ENCODE measurements around the gene OTULIN.

DNA sequence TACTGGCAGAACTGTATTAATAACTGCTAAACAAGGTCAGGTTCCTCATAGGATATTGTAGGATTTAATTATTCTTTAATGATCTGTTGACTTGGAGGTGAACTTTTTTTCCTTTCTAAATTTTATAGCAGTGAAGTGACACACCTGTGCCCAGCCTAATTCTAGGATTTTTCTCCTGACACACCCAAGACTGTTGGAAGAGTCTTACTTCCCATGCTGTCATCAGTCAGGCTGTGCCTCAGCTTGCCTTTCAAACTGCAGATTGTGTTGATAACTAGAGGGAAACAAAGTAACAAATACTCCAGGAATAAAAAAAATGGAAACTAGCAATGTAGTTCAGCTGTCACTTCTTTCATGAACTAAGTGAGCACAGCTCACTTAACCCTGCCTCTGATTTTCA is 22.0 kb downstream of the OTULIN start:
- TF ChIP-seq, protein P1, sequence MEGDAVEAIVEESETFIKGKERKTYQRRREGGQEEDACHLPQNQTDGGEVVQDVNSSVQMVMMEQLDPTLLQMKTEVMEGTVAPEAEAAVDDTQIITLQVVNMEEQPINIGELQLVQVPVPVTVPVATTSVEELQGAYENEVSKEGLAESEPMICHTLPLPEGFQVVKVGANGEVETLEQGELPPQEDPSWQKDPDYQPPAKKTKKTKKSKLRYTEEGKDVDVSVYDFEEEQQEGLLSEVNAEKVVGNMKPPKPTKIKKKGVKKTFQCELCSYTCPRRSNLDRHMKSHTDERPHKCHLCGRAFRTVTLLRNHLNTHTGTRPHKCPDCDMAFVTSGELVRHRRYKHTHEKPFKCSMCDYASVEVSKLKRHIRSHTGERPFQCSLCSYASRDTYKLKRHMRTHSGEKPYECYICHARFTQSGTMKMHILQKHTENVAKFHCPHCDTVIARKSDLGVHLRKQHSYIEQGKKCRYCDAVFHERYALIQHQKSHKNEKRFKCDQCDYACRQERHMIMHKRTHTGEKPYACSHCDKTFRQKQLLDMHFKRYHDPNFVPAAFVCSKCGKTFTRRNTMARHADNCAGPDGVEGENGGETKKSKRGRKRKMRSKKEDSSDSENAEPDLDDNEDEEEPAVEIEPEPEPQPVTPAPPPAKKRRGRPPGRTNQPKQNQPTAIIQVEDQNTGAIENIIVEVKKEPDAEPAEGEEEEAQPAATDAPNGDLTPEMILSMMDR (IDR thresholded peaks at IDR 0.05; ENCODE audit: low read depth, low read length, missing input control) = no peak
- TF ChIP-seq, protein P2, sequence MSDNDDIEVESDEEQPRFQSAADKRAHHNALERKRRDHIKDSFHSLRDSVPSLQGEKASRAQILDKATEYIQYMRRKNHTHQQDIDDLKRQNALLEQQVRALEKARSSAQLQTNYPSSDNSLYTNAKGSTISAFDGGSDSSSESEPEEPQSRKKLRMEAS (IDR thresholded peaks at IDR 0.05) = no peak
- TF ChIP-seq, protein P3, sequence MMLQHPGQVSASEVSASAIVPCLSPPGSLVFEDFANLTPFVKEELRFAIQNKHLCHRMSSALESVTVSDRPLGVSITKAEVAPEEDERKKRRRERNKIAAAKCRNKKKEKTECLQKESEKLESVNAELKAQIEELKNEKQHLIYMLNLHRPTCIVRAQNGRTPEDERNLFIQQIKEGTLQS (IDR thresholded peaks at IDR 0.05) = no peak
- TF ChIP-seq, protein P4, sequence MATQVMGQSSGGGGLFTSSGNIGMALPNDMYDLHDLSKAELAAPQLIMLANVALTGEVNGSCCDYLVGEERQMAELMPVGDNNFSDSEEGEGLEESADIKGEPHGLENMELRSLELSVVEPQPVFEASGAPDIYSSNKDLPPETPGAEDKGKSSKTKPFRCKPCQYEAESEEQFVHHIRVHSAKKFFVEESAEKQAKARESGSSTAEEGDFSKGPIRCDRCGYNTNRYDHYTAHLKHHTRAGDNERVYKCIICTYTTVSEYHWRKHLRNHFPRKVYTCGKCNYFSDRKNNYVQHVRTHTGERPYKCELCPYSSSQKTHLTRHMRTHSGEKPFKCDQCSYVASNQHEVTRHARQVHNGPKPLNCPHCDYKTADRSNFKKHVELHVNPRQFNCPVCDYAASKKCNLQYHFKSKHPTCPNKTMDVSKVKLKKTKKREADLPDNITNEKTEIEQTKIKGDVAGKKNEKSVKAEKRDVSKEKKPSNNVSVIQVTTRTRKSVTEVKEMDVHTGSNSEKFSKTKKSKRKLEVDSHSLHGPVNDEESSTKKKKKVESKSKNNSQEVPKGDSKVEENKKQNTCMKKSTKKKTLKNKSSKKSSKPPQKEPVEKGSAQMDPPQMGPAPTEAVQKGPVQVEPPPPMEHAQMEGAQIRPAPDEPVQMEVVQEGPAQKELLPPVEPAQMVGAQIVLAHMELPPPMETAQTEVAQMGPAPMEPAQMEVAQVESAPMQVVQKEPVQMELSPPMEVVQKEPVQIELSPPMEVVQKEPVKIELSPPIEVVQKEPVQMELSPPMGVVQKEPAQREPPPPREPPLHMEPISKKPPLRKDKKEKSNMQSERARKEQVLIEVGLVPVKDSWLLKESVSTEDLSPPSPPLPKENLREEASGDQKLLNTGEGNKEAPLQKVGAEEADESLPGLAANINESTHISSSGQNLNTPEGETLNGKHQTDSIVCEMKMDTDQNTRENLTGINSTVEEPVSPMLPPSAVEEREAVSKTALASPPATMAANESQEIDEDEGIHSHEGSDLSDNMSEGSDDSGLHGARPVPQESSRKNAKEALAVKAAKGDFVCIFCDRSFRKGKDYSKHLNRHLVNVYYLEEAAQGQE (IDR thresholded peaks at IDR 0.05) = no peak
- no peak for TF ChIP-seq YY1 (IDR thresholded peaks at IDR 0.05)

All from liver (tissue), 3 donors.